GM12878 (cell line): ENCODE results near the gene HOXC12. TPM values are rescaled to one million over a fixed set of nuclear protein-coding genes. Genes with fewer than 3 reads are reported as not detected.

Experiments
- ATAC-seq: fragments of 200-7000 bp; cut with Tn5 transposase; 3 replicates; pipeline ENCODE4 v1.9.1; 2020; ENCODE audit warnings: mild to moderate bottlenecking, moderate library complexity
- BruUV-seq: library from RNA; stranded (reverse); fragments of 400-500 nt; replicated peaks from 2 replicates; lab custom pipeline; 2021; lab: Mats Ljungman, UMichigan
- CTCF ChIA-PET: fragments of 300-600 bp; sonication (Branson Sonifier 250); formaldehyde crosslinking; extraction: SDS; loops from one replicate; lab custom pipeline; 2021; ENCODE audit warnings: inconsistent platforms; lab: Yijun Ruan, JAX
- POLR2A ChIA-PET: fragments of 350-600 bp; formaldehyde crosslinking; extraction: SDS; loops from one replicate; lab custom pipeline; 2021; ENCODE audit warnings: inconsistent platforms; lab: Charles Lee
- RAD21 ChIA-PET: fragments of 300-600 bp; sonication (Branson Sonifier 250); formaldehyde crosslinking; loops from one replicate; lab custom pipeline; 2023; ENCODE audit warnings: antibody characterized with exemption; ENCODE audit not compliant: unreplicated experiment; lab: Charles Lee
- SMC1A ChIA-PET: fragments of 300-600 bp; sonication (Branson Sonifier 250); formaldehyde crosslinking; loops from one replicate; lab custom pipeline; 2023; ENCODE audit not compliant: unreplicated experiment, uncharacterized antibody; lab: Charles Lee
- DNase-seq: peaks from one replicate; pipeline ENCODE4 v3.0.0-alpha.2; 2011; ENCODE audit warnings: low read depth, low spot score
- FAIRE-seq: peaks from 3 replicates; lab custom pipeline; 2011; peaks lifted over from hg19 to GRCh38; lab: Jason Lieb, UNC
- H2AFZ ChIP-seq: 2 replicates; pipeline ENCODE4 v1.6.0; 2011; ENCODE audit warnings: low read depth, low read length, control low read depth; ENCODE audit not compliant: control insufficient read depth
- H3K27ac ChIP-seq: 2 replicates; pipeline ENCODE4 v1.5.1; 2011; ENCODE audit warnings: control low read depth; ENCODE audit not compliant: control insufficient read depth, insufficient read depth
- H3K27me3 ChIP-seq, 2 experiments: replicated peaks in 1 of 2; 2 replicates each; pipeline versions ENCODE4 v1.6.0 to v1.6.1; 2011; ENCODE audit warnings: low read length in 1 of 2; ENCODE audit not compliant: control insufficient read depth in 2 of 2, insufficient read depth in 2 of 2
- H3K36me3 ChIP-seq, 2 experiments: 2 replicates each; pipeline ENCODE4 v1.5.1; 2011; ENCODE audit warnings: low read length in 1 of 2; ENCODE audit not compliant: control insufficient read depth in 2 of 2, insufficient read depth in 2 of 2
- H3K4me1 ChIP-seq: 2 replicates; pipeline ENCODE4 v1.6.1; 2011; ENCODE audit warnings: mild to moderate bottlenecking, low read length, moderate library complexity, mixed read lengths; ENCODE audit not compliant: control insufficient read depth, insufficient read depth
- H3K4me2 ChIP-seq: 2 replicates; pipeline ENCODE4 v1.6.0; 2011; ENCODE audit warnings: control low read depth; ENCODE audit not compliant: control insufficient read depth, insufficient read depth
- H3K4me3 ChIP-seq: fragments of 200-600 bp; sonication (generic); 2 replicates; pipeline ENCODE4 v1.5.1; 2016
- H3K79me2 ChIP-seq: 2 replicates; pipeline ENCODE4 v1.6.0; 2011; ENCODE audit warnings: low read length; ENCODE audit not compliant: control insufficient read depth, insufficient read depth
- H3K9ac ChIP-seq: 2 replicates; pipeline ENCODE4 v1.8.0; 2011; ENCODE audit warnings: low read length, control low read depth, mixed read lengths; ENCODE audit not compliant: control insufficient read depth, insufficient read depth
- H3K9me3 ChIP-seq: replicated peaks from 3 replicates; pipeline ENCODE4 v1.5.1; 2011; ENCODE audit warnings: mild to moderate bottlenecking, low read length; ENCODE audit not compliant: control insufficient read depth, insufficient read depth
- H4K20me1 ChIP-seq: 2 replicates; pipeline ENCODE4 v1.6.0; 2011; ENCODE audit not compliant: control insufficient read depth, insufficient read depth
- ASH2L ChIP-seq: fragments of 300-600, 200-600 bp; sonication (generic); IDR thresholded peaks from 2 replicates; pipeline ENCODE4 v1.6.1; 2017; ENCODE audit warnings: low read depth, mild to moderate bottlenecking, borderline replicate concordance
- BACH1 ChIP-seq: fragments of 450-650 bp; IDR thresholded peaks from 2 replicates; pipeline ENCODE4 v1.6.1; 2017; ENCODE audit warnings: mild to moderate bottlenecking, borderline replicate concordance
- BMI1 ChIP-seq: fragments of 450-650 bp; IDR thresholded peaks from 2 replicates; pipeline ENCODE4 v1.6.1; 2016; ENCODE audit warnings: mild to moderate bottlenecking, moderate library complexity, borderline replicate concordance
- EED ChIP-seq: sonication (generic); IDR thresholded peaks from 2 replicates; pipeline ENCODE4 v1.6.1; 2016; ENCODE audit warnings: antibody characterized with exemption, low read depth
- FOXK2 ChIP-seq: fragments of 450-650 bp; IDR thresholded peaks from 2 replicates; pipeline ENCODE4 v1.6.1; 2017; ENCODE audit warnings: mild to moderate bottlenecking, moderate library complexity
- GATAD2B ChIP-seq: fragments of 450-650 bp; conservative IDR thresholded peaks from 2 replicates; pipeline ENCODE4 v1.6.1; 2017; ENCODE audit warnings: low read depth, mild to moderate bottlenecking, moderate library complexity
- HDAC2 ChIP-seq: fragments of 200-600 bp; sonication (generic); IDR thresholded peaks from 2 replicates; pipeline ENCODE4 v1.6.1; 2017
- MYC ChIP-seq: IDR thresholded peaks from 2 replicates; pipeline ENCODE4 v1.6.1; 2011; ENCODE audit warnings: mild to moderate bottlenecking, low read length, moderate library complexity, inconsistent platforms; ENCODE audit not compliant: insufficient read depth, insufficient replicate concordance, insufficient read length, severe bottlenecking
- PAX8 ChIP-seq: fragments of 450-650 bp; IDR thresholded peaks from 2 replicates; pipeline ENCODE4 v1.6.1; 2017; ENCODE audit warnings: mild to moderate bottlenecking, moderate library complexity
- RELA ChIP-seq: fragments of 450-650 bp; IDR thresholded peaks from 2 replicates; pipeline ENCODE4 v1.8.0; 2014; ENCODE audit warnings: borderline replicate concordance; ENCODE audit not compliant: partially characterized antibody
- SIN3A ChIP-seq: IDR thresholded peaks from 2 replicates; pipeline ENCODE4 v1.6.1; 2012; ENCODE audit warnings: low read depth, low read length, improper control_type of control experiment
- SREBF2 ChIP-seq: IDR thresholded peaks from 2 replicates; pipeline ENCODE4 v1.6.1; 2012; ENCODE audit warnings: mild to moderate bottlenecking, low read length
- SUZ12 ChIP-seq: fragments of 200-600 bp; sonication (generic); IDR thresholded peaks from one replicate; pipeline ENCODE4 v1.6.1; 2018; ENCODE audit warnings: antibody characterized with exemption, mild to moderate bottlenecking; ENCODE audit not compliant: unreplicated experiment
- in situ Hi-C: fragments of 300-500 bp; cut with MboI; formaldehyde crosslinking; loops from 9 replicates; pipeline ENCODE4 v1.14.3; 2018; ENCODE audit warnings: mixed read lengths
- intact Hi-C: fragments of 100-400 bp; cut with micrococcal nuclease; formaldehyde crosslinking; loops from one replicate; pipeline ENCODE4 v1.14.2; 2022; ENCODE audit not compliant: unreplicated experiment
- polyA plus RNA-seq, 11 experiments: library from polyadenylated mRNA; depleted of rRNA in 4 of 11; unstranded in 6 of 11; stranded (reverse) in 5 of 11; fragments of >200 nt; fragmentation: Nextera tagmentation in 4 of 11; fragmentation: Illumina TruSeq in 1 of 11; extraction: Ambion mirVana in 4 of 11; extraction: Trizol in 1 of 11; gene quantifications; 1 replicate in 1 of 11; 2 replicates in 10 of 11; pipeline versions ENCODE4 v1.2.1 to v1.2.3, GENCODE V29; 2011 to 2016; ENCODE audit warnings: inconsistent platforms in 2 of 11, missing spikeins in 2 of 11, low read depth in 1 of 11
- total RNA-seq, 4 experiments: library from RNA; depleted of rRNA in 3 of 4; stranded (reverse); fragments of >200 nt in 3 of 4; fragmentation: Illumina TruSeq in 1 of 4; extraction: Trizol in 1 of 4; gene quantifications; 2 replicates each; pipeline versions ENCODE4 v1.2.1 to v1.2.3, GENCODE V29; 2013 to 2021
- TF ChIP-seq, protein P1 (sequence below): IDR thresholded peaks from 2 replicates; pipeline ENCODE4 v1.6.1; 2011; ENCODE audit warnings: low read depth, mild to moderate bottlenecking, low read length, moderate library complexity, borderline replicate concordance; ENCODE audit errors: extremely low read depth
- TF ChIP-seq, protein P2 (sequence below): fragments of 450-650 bp; IDR thresholded peaks from 2 replicates; pipeline ENCODE4 v1.6.1; 2017; ENCODE audit warnings: mild to moderate bottlenecking, moderate library complexity
- TF ChIP-seq, protein P3 (sequence below): fragments of 450-650 bp; IDR thresholded peaks from 2 replicates; pipeline ENCODE4 v1.6.1; 2017; ENCODE audit warnings: borderline replicate concordance

Gene HOXC12
- total and polyA plus RNA-seq, 10 of the 15 experiments (the other 5 are each of a cell fraction or from before 2014, with no cell fraction given) = not detected

DNA sequence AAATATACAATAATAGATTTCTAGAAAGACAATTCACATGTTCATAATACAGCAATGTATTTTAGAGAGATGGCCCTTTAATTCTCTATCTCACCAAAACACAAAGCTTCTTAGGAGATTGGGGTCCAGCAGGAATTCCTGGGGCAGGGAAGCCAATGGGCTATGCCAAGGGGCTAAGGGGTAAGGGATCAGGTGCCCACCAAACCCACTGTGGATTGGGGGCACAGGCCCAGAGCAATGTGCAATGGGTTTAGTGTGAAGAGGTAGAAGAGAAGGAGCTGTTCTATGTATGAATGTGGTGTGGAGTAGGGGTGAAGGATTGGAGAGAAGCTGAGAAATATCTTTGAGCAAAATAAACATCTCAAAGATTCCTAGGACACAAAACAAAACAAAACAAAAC lies 13.5 kb upstream of the HOXC12 start:
- DNase-seq = no peak
- POLR2A ChIA-PET = no interaction called here
- Histone ChIP-seq H3K4me2 (no peak overlapping the region), H3K9ac (no peak overlapping the region), H3K27me3 (peaks cover 16 to 41% of the 10 kb centered on the region in 2 experiments), H3K36me3 (no peaks in the 10 kb centered on the region), H3K4me3 (no peak overlapping the region), H3K9me3 (no peaks in the 10 kb centered on the region; the same call in 1 of the 3 replicates), H3K79me2 (no peaks in the 10 kb centered on the region), H2AFZ (no peak overlapping the region), H3K27ac (no peak overlapping the region), H3K4me1 (no peaks in the 10 kb centered on the region), H4K20me1 (no peaks in the 10 kb centered on the region)
- no peak for ATAC-seq
- FAIRE-seq = no peak
- BruUV-seq = no TSS peak
- RAD21 ChIA-PET = no interaction called here
- TF ChIP-seq SIN3A = no peak
- TF ChIP-seq SUZ12 = no peak
- no peak for TF ChIP-seq EED
- no peak for TF ChIP-seq ASH2L
- TF ChIP-seq RELA = no peak
- TF ChIP-seq, protein P1, sequence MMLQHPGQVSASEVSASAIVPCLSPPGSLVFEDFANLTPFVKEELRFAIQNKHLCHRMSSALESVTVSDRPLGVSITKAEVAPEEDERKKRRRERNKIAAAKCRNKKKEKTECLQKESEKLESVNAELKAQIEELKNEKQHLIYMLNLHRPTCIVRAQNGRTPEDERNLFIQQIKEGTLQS = no peak
- TF ChIP-seq, protein P2, sequence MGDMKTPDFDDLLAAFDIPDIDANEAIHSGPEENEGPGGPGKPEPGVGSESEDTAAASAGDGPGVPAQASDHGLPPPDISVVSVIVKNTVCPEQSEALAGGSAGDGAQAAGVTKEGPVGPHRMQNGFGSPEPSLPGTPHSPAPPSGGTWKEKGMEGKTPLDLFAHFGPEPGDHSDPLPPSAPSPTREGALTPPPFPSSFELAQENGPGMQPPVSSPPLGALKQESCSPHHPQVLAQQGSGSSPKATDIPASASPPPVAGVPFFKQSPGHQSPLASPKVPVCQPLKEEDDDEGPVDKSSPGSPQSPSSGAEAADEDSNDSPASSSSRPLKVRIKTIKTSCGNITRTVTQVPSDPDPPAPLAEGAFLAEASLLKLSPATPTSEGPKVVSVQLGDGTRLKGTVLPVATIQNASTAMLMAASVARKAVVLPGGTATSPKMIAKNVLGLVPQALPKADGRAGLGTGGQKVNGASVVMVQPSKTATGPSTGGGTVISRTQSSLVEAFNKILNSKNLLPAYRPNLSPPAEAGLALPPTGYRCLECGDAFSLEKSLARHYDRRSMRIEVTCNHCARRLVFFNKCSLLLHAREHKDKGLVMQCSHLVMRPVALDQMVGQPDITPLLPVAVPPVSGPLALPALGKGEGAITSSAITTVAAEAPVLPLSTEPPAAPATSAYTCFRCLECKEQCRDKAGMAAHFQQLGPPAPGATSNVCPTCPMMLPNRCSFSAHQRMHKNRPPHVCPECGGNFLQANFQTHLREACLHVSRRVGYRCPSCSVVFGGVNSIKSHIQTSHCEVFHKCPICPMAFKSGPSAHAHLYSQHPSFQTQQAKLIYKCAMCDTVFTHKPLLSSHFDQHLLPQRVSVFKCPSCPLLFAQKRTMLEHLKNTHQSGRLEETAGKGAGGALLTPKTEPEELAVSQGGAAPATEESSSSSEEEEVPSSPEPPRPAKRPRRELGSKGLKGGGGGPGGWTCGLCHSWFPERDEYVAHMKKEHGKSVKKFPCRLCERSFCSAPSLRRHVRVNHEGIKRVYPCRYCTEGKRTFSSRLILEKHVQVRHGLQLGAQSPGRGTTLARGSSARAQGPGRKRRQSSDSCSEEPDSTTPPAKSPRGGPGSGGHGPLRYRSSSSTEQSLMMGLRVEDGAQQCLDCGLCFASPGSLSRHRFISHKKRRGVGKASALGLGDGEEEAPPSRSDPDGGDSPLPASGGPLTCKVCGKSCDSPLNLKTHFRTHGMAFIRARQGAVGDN = no peak
- TF ChIP-seq HDAC2 = no peak
- TF ChIP-seq BMI1 = no peak
- TF ChIP-seq FOXK2 = no peak
- no peak for TF ChIP-seq GATAD2B
- no peak for TF ChIP-seq BACH1
- TF ChIP-seq SREBF2 = no peak
- no peak for TF ChIP-seq PAX8
- TF ChIP-seq, protein P3, sequence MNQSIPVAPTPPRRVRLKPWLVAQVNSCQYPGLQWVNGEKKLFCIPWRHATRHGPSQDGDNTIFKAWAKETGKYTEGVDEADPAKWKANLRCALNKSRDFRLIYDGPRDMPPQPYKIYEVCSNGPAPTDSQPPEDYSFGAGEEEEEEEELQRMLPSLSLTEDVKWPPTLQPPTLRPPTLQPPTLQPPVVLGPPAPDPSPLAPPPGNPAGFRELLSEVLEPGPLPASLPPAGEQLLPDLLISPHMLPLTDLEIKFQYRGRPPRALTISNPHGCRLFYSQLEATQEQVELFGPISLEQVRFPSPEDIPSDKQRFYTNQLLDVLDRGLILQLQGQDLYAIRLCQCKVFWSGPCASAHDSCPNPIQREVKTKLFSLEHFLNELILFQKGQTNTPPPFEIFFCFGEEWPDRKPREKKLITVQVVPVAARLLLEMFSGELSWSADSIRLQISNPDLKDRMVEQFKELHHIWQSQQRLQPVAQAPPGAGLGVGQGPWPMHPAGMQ = no peak
- TF ChIP-seq MYC = no peak
- CTCF ChIA-PET = interaction anchor here (0.6 kb wide), 1 partner anchor 290 kb away, joined by 3 read pairs; no protein-coding TSS in a partner anchor
- in situ Hi-C loops = no loop called here
- intact Hi-C loops = no loop called here
- SMC1A ChIA-PET = interaction anchor here (0.8 to 1.0 kb wide), 2 partner anchors 9 to 17 kb away, joined by 3 read pairs; no protein-coding TSS in a partner anchor
